Osteoblast (primary cell): Measurements from ENCODE around the gene KIAA1671. TPM values are rescaled to one million over a fixed set of nuclear protein-coding genes. Genes with fewer than 3 reads are reported as not detected.
A peak's percentile ranks its signal among the peaks of the same experiment; 100 is the strongest.

Experiments
- DNase-seq: peaks from one replicate; pipeline ENCODE4 v3.0.0; 2011; ENCODE audit warnings: low spot score, mixed read lengths; ENCODE audit not compliant: insufficient read length; ENCODE audit errors: missing footprints
- H2AFZ ChIP-seq: 2 replicates; pipeline ENCODE4 v1.6.0; 2011; ENCODE audit warnings: mild to moderate bottlenecking, low read length
- H3K27ac ChIP-seq: 2 replicates; pipeline ENCODE4 v1.5.1; 2011; ENCODE audit warnings: mild to moderate bottlenecking, low read depth, low read length, moderate library complexity
- H3K27me3 ChIP-seq: 2 replicates; pipeline ENCODE4 v1.6.0; 2012; ENCODE audit warnings: mild to moderate bottlenecking, control low read depth, inconsistent platforms, low read length, moderate library complexity; ENCODE audit not compliant: insufficient read depth
- H3K36me3 ChIP-seq: 2 replicates; pipeline ENCODE4 v1.5.1; 2011; ENCODE audit warnings: mild to moderate bottlenecking, low read length, control low read depth, moderate library complexity; ENCODE audit not compliant: insufficient read depth
- H3K4me1 ChIP-seq: 2 replicates; pipeline ENCODE4 v1.5.1; 2011; ENCODE audit warnings: mild to moderate bottlenecking, low read length, control low read depth, moderate library complexity; ENCODE audit not compliant: insufficient read depth
- H3K4me2 ChIP-seq: 2 replicates; pipeline ENCODE4 v1.6.0; 2011; ENCODE audit warnings: mild to moderate bottlenecking, low read length; ENCODE audit not compliant: insufficient read depth
- H3K4me3 ChIP-seq: fragments of 200-600 bp; sonication (generic); 3 replicates; pipeline ENCODE4 v1.5.1; 2012; ENCODE audit warnings: mild to moderate bottlenecking, low read length, inconsistent platforms; ENCODE audit not compliant: insufficient read depth
- H3K79me2 ChIP-seq: 2 replicates; pipeline ENCODE4 v1.6.0; 2012; ENCODE audit warnings: mild to moderate bottlenecking, low read length, control low read depth, inconsistent platforms; ENCODE audit not compliant: insufficient read depth
- H3K9me3 ChIP-seq: 2 replicates; pipeline ENCODE4 v1.5.1; 2011; ENCODE audit warnings: low read depth, low read length, control low read depth
- H4K20me1 ChIP-seq: 2 replicates; pipeline ENCODE4 v1.6.0; 2012; ENCODE audit warnings: mild to moderate bottlenecking, low read length, control low read depth; ENCODE audit not compliant: insufficient read depth
- total RNA-seq: library from RNA; depleted of rRNA; stranded (reverse); fragments of >200 nt; gene quantifications from 2 replicates; pipeline ENCODE4 v1.2.3, GENCODE V29; 2012
- TF ChIP-seq, protein P1 (sequence below): IDR thresholded peaks from 2 replicates; pipeline ENCODE4 v1.5.1; 2011; ENCODE audit warnings: mild to moderate bottlenecking, low read depth, low read length, moderate library complexity; ENCODE audit errors: extremely low read depth

KIAA1671 gene
- total RNA-seq, 1 donor: 16.6 TPM

DNA sequence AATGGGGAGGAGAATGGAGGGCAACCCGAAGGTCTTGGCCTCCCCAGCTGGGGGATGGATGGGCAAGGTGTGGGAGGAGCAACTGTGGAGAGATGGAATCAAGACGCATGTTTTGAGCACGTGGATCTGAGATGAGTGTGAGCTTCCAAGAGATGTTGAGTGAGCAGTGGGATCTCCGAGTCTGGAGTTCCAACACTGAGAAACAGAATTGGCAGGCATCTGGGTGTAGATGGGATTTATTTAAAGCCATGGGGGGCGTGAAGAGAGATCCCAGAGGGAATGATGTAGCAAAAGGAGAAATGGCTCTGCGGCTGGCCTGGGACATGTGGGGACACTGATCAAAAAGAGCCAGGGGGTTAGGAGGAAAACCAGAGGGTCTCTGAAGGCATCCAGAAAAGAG is 95.6 kb downstream of the KIAA1671 start:
- H3K36me3 ChIP-seq: no peaks in the 10 kb centered on the region
- TF ChIP-seq, protein P1, sequence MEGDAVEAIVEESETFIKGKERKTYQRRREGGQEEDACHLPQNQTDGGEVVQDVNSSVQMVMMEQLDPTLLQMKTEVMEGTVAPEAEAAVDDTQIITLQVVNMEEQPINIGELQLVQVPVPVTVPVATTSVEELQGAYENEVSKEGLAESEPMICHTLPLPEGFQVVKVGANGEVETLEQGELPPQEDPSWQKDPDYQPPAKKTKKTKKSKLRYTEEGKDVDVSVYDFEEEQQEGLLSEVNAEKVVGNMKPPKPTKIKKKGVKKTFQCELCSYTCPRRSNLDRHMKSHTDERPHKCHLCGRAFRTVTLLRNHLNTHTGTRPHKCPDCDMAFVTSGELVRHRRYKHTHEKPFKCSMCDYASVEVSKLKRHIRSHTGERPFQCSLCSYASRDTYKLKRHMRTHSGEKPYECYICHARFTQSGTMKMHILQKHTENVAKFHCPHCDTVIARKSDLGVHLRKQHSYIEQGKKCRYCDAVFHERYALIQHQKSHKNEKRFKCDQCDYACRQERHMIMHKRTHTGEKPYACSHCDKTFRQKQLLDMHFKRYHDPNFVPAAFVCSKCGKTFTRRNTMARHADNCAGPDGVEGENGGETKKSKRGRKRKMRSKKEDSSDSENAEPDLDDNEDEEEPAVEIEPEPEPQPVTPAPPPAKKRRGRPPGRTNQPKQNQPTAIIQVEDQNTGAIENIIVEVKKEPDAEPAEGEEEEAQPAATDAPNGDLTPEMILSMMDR: no peak
- no peaks in the 10 kb centered on the region for H3K9me3 ChIP-seq
- H3K79me2 ChIP-seq: no peaks in the 10 kb centered on the region
- DNase-seq: peak; percentile 44
- no peak overlapping the region for H3K4me2 ChIP-seq
- H3K27me3 ChIP-seq: no peaks in the 10 kb centered on the region
- H3K4me1 ChIP-seq: no peaks in the 10 kb centered on the region
- H3K4me3 ChIP-seq: no peak overlapping the region
- no peak overlapping the region for H2AFZ ChIP-seq
- H4K20me1 ChIP-seq: peaks cover 10% of the 10 kb centered on the region
- no peak overlapping the region for H3K27ac ChIP-seq

DNA sequence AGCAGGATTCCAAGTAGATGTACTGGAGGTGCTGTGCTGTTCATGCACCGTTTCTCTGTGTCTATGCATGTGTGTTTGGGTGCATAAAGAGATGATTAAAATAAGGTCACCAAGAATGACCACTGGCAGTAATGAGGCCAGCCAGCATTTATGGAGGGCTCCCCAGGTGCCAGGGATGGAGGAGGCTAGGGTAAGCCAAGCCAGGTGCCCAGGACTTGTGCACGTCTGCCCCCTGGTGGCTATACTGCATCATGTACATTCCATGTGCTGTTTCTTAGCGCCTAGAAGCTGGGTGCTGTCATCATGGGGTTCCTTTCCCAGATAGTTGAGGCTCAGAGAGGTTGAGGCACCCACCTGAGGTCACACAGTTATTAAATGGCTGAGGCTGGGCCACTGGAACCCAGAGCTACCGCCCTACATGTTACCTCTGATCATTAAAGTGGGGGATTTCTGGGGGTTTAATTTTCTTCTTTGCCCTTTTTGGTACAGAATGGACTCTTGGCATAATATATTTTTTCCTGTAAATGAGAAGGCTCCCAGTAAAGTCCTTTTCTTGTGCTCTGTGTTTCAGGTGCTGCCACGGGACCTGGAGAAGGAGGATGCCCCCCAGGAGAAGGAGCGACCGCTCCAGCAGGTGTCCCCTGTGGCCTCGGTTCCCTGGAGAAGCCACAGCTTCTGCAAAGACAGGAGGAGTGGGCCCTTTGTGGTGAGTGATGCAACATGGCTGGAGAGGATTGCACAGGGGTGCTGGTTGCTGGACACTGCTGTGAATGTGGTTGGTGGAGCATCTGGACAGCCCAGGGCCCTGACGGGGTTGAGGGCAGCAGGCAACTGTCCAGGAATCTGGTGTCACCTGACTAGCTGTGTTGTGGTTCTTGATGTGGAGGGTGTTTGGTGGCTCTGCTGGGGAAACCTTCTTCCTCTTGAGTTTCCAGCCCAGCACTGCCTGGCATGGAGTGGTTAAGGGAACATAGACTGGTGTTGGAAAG is 96.4 kb downstream of the KIAA1671 start:
- DNase-seq: peak; percentile 94
- TF ChIP-seq, protein P1: peak; percentile 90

DNA sequence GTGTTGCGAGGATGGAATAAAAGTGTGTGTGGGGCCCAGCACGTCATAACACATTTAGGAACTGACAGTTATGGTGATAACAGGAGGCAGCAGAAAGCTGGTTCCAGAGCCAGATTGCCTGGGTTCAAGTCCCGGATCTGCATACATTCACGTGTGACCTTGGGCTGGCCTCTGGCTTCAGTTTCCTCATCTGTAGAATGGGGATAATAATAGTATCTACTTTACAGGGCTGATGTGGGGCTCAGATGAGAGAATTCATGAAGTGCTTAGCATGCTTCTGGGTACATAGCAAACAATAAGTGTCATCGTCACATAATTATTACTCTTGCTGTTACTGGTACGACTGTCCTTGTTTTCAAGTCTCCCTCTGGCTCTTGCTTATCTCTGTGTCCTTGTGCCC is 97.3 kb downstream of the KIAA1671 start:
- H4K20me1 ChIP-seq: peaks cover 5% of the 10 kb centered on the region
- peaks cover 4% of the 10 kb centered on the region for H3K4me1 ChIP-seq
- no peak for DNase-seq
- TF ChIP-seq, protein P1: no peak
- no peaks in the 10 kb centered on the region for H3K27me3 ChIP-seq
- no peaks in the 10 kb centered on the region for H3K79me2 ChIP-seq
- no peaks in the 10 kb centered on the region for H3K36me3 ChIP-seq
- H2AFZ ChIP-seq: no peak overlapping the region
- no peak overlapping the region for H3K4me3 ChIP-seq
- H3K4me2 ChIP-seq: no peak overlapping the region
- H3K27ac ChIP-seq: no peak overlapping the region
- H3K9me3 ChIP-seq: no peaks in the 10 kb centered on the region

More for the DNA sequence above, 96.4 kb downstream of the KIAA1671 start:
- peaks cover 3% of the 10 kb centered on the region for H3K4me1 ChIP-seq
- no peak overlapping the region for H3K27ac ChIP-seq
- no peak overlapping the region for H3K4me3 ChIP-seq
- no peak overlapping the region for H2AFZ ChIP-seq
- H3K9me3 ChIP-seq: no peaks in the 10 kb centered on the region
- peaks cover 5% of the 10 kb centered on the region for H4K20me1 ChIP-seq
- no peaks in the 10 kb centered on the region for H3K79me2 ChIP-seq
- no peaks in the 10 kb centered on the region for H3K27me3 ChIP-seq
- no peaks in the 10 kb centered on the region for H3K36me3 ChIP-seq
- H3K4me2 ChIP-seq: no peak overlapping the region

GRCh38 chr22:25050566-25050965 is 98.0 kb downstream of the KIAA1671 start:
- H3K4me2 ChIP-seq: no peak overlapping the region
- no peaks in the 10 kb centered on the region for H3K9me3 ChIP-seq
- H3K27me3 ChIP-seq: no peaks in the 10 kb centered on the region
- DNase-seq: no peak
- no peak overlapping the region for H3K4me3 ChIP-seq
- H3K27ac ChIP-seq: no peak overlapping the region
- peaks cover 5% of the 10 kb centered on the region for H4K20me1 ChIP-seq
- H2AFZ ChIP-seq: no peak overlapping the region
- TF ChIP-seq, protein P1: no peak
- no peaks in the 10 kb centered on the region for H3K36me3 ChIP-seq
- H3K4me1 ChIP-seq: peaks cover 9% of the 10 kb centered on the region
- no peaks in the 10 kb centered on the region for H3K79me2 ChIP-seq
